ENCODE measurements around the gene FPGS.

GRCh38 chr9:127822108-127822507, 19.4 kb downstream of the FPGS start:
- TF ChIP-seq CTCF (IDR thresholded peaks at IDR 0.05) = no peak
- no peak for TF ChIP-seq POLR2A (IDR thresholded peaks at IDR 0.05)

Measured in body of pancreas (tissue), 4 donors.